GM12878 (cell line): ENCODE data around the gene GDF11. TPM values are rescaled to one million over a fixed set of nuclear protein-coding genes. Genes with fewer than 3 reads are reported as not detected.

Experiments
- ATAC-seq: fragments of 200-7000 bp; cut with Tn5 transposase; 3 replicates; pipeline ENCODE4 v1.9.1; 2020; ENCODE audit warnings: mild to moderate bottlenecking, moderate library complexity
- BruUV-seq: library from RNA; stranded (reverse); fragments of 400-500 nt; replicated peaks from 2 replicates; lab custom pipeline; 2021; lab: Mats Ljungman, UMichigan
- CTCF ChIA-PET: fragments of 300-600 bp; sonication (Branson Sonifier 250); formaldehyde crosslinking; extraction: SDS; loops from one replicate; lab custom pipeline; 2021; ENCODE audit warnings: inconsistent platforms; lab: Yijun Ruan, JAX
- POLR2A ChIA-PET: fragments of 350-600 bp; formaldehyde crosslinking; extraction: SDS; loops from one replicate; lab custom pipeline; 2021; ENCODE audit warnings: inconsistent platforms; lab: Charles Lee
- RAD21 ChIA-PET: fragments of 300-600 bp; sonication (Branson Sonifier 250); formaldehyde crosslinking; loops from one replicate; lab custom pipeline; 2023; ENCODE audit warnings: antibody characterized with exemption; ENCODE audit not compliant: unreplicated experiment; lab: Charles Lee
- SMC1A ChIA-PET: fragments of 300-600 bp; sonication (Branson Sonifier 250); formaldehyde crosslinking; loops from one replicate; lab custom pipeline; 2023; ENCODE audit not compliant: unreplicated experiment, uncharacterized antibody; lab: Charles Lee
- DNase-seq: peaks from one replicate; pipeline ENCODE4 v3.0.0-alpha.2; 2011; ENCODE audit warnings: low read depth, low spot score
- FAIRE-seq: peaks from 3 replicates; lab custom pipeline; 2011; peaks lifted over from hg19 to GRCh38; lab: Jason Lieb, UNC
- H2AFZ ChIP-seq: 2 replicates; pipeline ENCODE4 v1.6.0; 2011; ENCODE audit warnings: low read depth, low read length, control low read depth; ENCODE audit not compliant: control insufficient read depth
- H3K27ac ChIP-seq: 2 replicates; pipeline ENCODE4 v1.5.1; 2011; ENCODE audit warnings: control low read depth; ENCODE audit not compliant: control insufficient read depth, insufficient read depth
- H3K27me3 ChIP-seq, 2 experiments: replicated peaks in 1 of 2; 2 replicates each; pipeline versions ENCODE4 v1.6.0 to v1.6.1; 2011; ENCODE audit warnings: low read length in 1 of 2; ENCODE audit not compliant: control insufficient read depth in 2 of 2, insufficient read depth in 2 of 2
- H3K36me3 ChIP-seq, 2 experiments: 2 replicates each; pipeline ENCODE4 v1.5.1; 2011; ENCODE audit warnings: low read length in 1 of 2; ENCODE audit not compliant: control insufficient read depth in 2 of 2, insufficient read depth in 2 of 2
- H3K4me1 ChIP-seq: 2 replicates; pipeline ENCODE4 v1.6.1; 2011; ENCODE audit warnings: mild to moderate bottlenecking, low read length, moderate library complexity, mixed read lengths; ENCODE audit not compliant: control insufficient read depth, insufficient read depth
- H3K4me2 ChIP-seq: 2 replicates; pipeline ENCODE4 v1.6.0; 2011; ENCODE audit warnings: control low read depth; ENCODE audit not compliant: control insufficient read depth, insufficient read depth
- H3K4me3 ChIP-seq: fragments of 200-600 bp; sonication (generic); 2 replicates; pipeline ENCODE4 v1.5.1; 2016
- H3K79me2 ChIP-seq: 2 replicates; pipeline ENCODE4 v1.6.0; 2011; ENCODE audit warnings: low read length; ENCODE audit not compliant: control insufficient read depth, insufficient read depth
- H3K9ac ChIP-seq: 2 replicates; pipeline ENCODE4 v1.8.0; 2011; ENCODE audit warnings: low read length, control low read depth, mixed read lengths; ENCODE audit not compliant: control insufficient read depth, insufficient read depth
- H3K9me3 ChIP-seq: replicated peaks from 3 replicates; pipeline ENCODE4 v1.5.1; 2011; ENCODE audit warnings: mild to moderate bottlenecking, low read length; ENCODE audit not compliant: control insufficient read depth, insufficient read depth
- H4K20me1 ChIP-seq: 2 replicates; pipeline ENCODE4 v1.6.0; 2011; ENCODE audit not compliant: control insufficient read depth, insufficient read depth
- BHLHE40 ChIP-seq, 2 experiments: fragments of 450-650 bp in 1 of 2; IDR thresholded peaks; 2 replicates each; pipeline ENCODE4 v1.6.1; 2011 to 2017; ENCODE audit warnings: low read depth in 2 of 2, borderline replicate concordance in 1 of 2, improper control_type of control experiment in 1 of 2, low read length in 1 of 2, mild to moderate bottlenecking in 1 of 2
- HDGF ChIP-seq: fragments of 450-650 bp; IDR thresholded peaks from 2 replicates; pipeline ENCODE4 v1.6.1; 2016; ENCODE audit warnings: antibody characterized with exemption
- MEF2B ChIP-seq: fragments of 450-650 bp; IDR thresholded peaks from 2 replicates; pipeline ENCODE4 v1.6.1; 2018; ENCODE audit warnings: mild to moderate bottlenecking, moderate library complexity; ENCODE audit not compliant: partially characterized antibody, poor library complexity, severe bottlenecking
- RCOR1 ChIP-seq: conservative IDR thresholded peaks from 2 replicates; pipeline ENCODE4 v1.6.1; 2012; ENCODE audit warnings: low read depth, low read length, improper control_type of control experiment
- SIX5 ChIP-seq: IDR thresholded peaks from 2 replicates; pipeline ENCODE4 v1.6.1; 2011; ENCODE audit warnings: mild to moderate bottlenecking, low read depth, low read length, moderate library complexity; ENCODE audit not compliant: severe bottlenecking
- SP1 ChIP-seq: IDR thresholded peaks from one replicate; pipeline ENCODE4 v1.6.1; 2011; ENCODE audit warnings: low read depth, low read length
- SREBF1 ChIP-seq: IDR thresholded peaks from 2 replicates; pipeline ENCODE4 v1.6.1; 2012; ENCODE audit warnings: mild to moderate bottlenecking, low read length
- SUZ12 ChIP-seq: fragments of 200-600 bp; sonication (generic); IDR thresholded peaks from one replicate; pipeline ENCODE4 v1.6.1; 2018; ENCODE audit warnings: antibody characterized with exemption, mild to moderate bottlenecking; ENCODE audit not compliant: unreplicated experiment
- TCF3 ChIP-seq: IDR thresholded peaks from 2 replicates; pipeline ENCODE4 v1.6.1; 2012; ENCODE audit warnings: low read depth, mild to moderate bottlenecking, low read length, borderline replicate concordance; ENCODE audit not compliant: insufficient read depth
- WGBS: methylation state at CpG from one replicate; pipeline ENCODE4 v1.1.6; 2016; ENCODE audit warnings: low lambda C conversion rate; ENCODE audit not compliant: insufficient replicate concordance, insufficient coverage; ENCODE audit errors: missing lambda C conversion rate; 5-methylcytosine and 5-hydroxymethylcytosine counted together
- in situ Hi-C: fragments of 300-500 bp; cut with MboI; formaldehyde crosslinking; loops from 9 replicates; pipeline ENCODE4 v1.14.3; 2018; ENCODE audit warnings: mixed read lengths
- intact Hi-C: fragments of 100-400 bp; cut with micrococcal nuclease; formaldehyde crosslinking; loops from one replicate; pipeline ENCODE4 v1.14.2; 2022; ENCODE audit not compliant: unreplicated experiment
- polyA plus RNA-seq, 11 experiments: library from polyadenylated mRNA; depleted of rRNA in 4 of 11; unstranded in 6 of 11; stranded (reverse) in 5 of 11; fragments of >200 nt; fragmentation: Nextera tagmentation in 4 of 11; fragmentation: Illumina TruSeq in 1 of 11; extraction: Ambion mirVana in 4 of 11; extraction: Trizol in 1 of 11; gene quantifications; 1 replicate in 1 of 11; 2 replicates in 10 of 11; pipeline versions ENCODE4 v1.2.1 to v1.2.3, GENCODE V29; 2011 to 2016; ENCODE audit warnings: inconsistent platforms in 2 of 11, missing spikeins in 2 of 11, low read depth in 1 of 11
- total RNA-seq, 4 experiments: library from RNA; depleted of rRNA in 3 of 4; stranded (reverse); fragments of >200 nt in 3 of 4; fragmentation: Illumina TruSeq in 1 of 4; extraction: Trizol in 1 of 4; gene quantifications; 2 replicates each; pipeline versions ENCODE4 v1.2.1 to v1.2.3, GENCODE V29; 2013 to 2021
- TF ChIP-seq, protein P1 (sequence below): IDR thresholded peaks from 2 replicates; pipeline ENCODE4 v1.6.1; 2011; ENCODE audit warnings: mild to moderate bottlenecking, low read depth, low read length, moderate library complexity; ENCODE audit not compliant: insufficient replicate concordance

The GDF11 gene
- total and polyA plus RNA-seq, 10 of the 15 experiments (the other 5 are each of a cell fraction or from before 2014, with no cell fraction given): 0.83 to 15.4 (median 4.3) TPM

DNA sequence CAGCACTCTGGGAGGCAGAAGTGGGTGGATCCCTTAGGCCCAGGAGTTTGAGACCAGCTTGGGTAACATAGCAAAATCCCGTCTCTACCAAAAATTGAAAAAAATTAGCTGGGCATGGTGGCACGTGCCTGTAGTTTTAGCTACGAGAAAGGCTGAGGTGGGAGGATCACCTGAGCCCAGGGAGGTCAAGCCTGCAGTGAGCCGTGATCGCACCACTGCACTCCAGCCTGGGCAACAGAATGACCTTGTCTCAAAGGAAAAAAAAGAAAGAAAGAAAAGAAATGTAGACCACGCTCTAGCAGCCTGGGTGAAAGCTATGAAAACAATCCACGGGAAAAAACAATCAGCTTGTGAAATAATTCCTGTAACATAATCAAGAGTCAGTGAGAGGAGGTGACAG lies 45.6 kb downstream of the GDF11 start:
- ChIA-PET RAD21 (no interaction called here), SMC1A (interaction anchor here (0.6 to 1.9 kb wide), 4 partner anchors 12 to 545 kb away, joined by 3 to 4 read pairs (median 3); partner anchors contain the start of genes ORMDL2, PAN2 and SARNP), POLR2A (interaction anchor here (0.6 to 0.7 kb wide), 2 partner anchors 15 to 19 kb away, joined by 3 read pairs; no protein-coding TSS in a partner anchor), CTCF (interaction anchor here (1.0 to 1.2 kb wide), 2 partner anchors 36 to 152 kb away, joined by 3 read pairs; no protein-coding TSS in a partner anchor)
- FAIRE-seq (no peak), ATAC-seq (no peak), DNase-seq (no peak)
- Histone ChIP-seq H3K9ac (no peak overlapping the region), H3K4me2 (no peak overlapping the region), H4K20me1 (no peaks in the 10 kb centered on the region), H2AFZ (no peak overlapping the region), H3K79me2 (no peaks in the 10 kb centered on the region), H3K4me1 (no peaks in the 10 kb centered on the region), H3K4me3 (no peak overlapping the region), H3K9me3 (no peaks in the 10 kb centered on the region), H3K36me3 (peaks cover 5 to 37% of the 10 kb centered on the region in 2 experiments; a peak in 3 of 4 replicates), H3K27ac (no peak overlapping the region), H3K27me3 (no peaks in the 10 kb centered on the region)
- over 99% methylated on average over 7 of the region's 7 CpGs for WGBS
- in situ Hi-C loops (no loop called here), intact Hi-C loops (no loop called here)
- no peak for TF ChIP-seq MEF2B
- no peak for TF ChIP-seq HDGF
- TF ChIP-seq SIX5: no peak
- no peak for TF ChIP-seq SUZ12
- TF ChIP-seq BHLHE40 (IDR thresholded peaks at IDR 0.05; ENCODE audit: borderline replicate concordance in 1 of 2, low read depth in 2 of 2, low read length in 1 of 2): no peak
- TF ChIP-seq RCOR1: no peak
- no peak for TF ChIP-seq TCF3
- TF ChIP-seq, protein P1, sequence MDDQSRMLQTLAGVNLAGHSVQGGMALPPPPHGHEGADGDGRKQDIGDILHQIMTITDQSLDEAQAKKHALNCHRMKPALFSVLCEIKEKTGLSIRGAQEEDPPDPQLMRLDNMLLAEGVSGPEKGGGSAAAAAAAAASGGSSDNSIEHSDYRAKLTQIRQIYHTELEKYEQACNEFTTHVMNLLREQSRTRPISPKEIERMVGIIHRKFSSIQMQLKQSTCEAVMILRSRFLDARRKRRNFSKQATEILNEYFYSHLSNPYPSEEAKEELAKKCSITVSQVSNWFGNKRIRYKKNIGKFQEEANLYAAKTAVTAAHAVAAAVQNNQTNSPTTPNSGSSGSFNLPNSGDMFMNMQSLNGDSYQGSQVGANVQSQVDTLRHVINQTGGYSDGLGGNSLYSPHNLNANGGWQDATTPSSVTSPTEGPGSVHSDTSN: no peak
- no peak for TF ChIP-seq SREBF1
- TF ChIP-seq SP1: no peak
- BruUV-seq: no TSS peak
